A549 (cell line): Measurements from ENCODE around the gene DAD1. TPM values are rescaled to one million over a fixed set of nuclear protein-coding genes. Genes with fewer than 3 reads are reported as not detected.

Experiments
- ATAC-seq, 2 experiments: fragments of 200-7000 bp in 1 of 2; fragments of >200 bp in 1 of 2; cut with Nextera tagmentation in 1 of 2; cut with Tn5 transposase in 1 of 2; 3 replicates each; pipeline versions ENCODE4 v1.8.0 to v1.9.1; 2018 to 2020; ENCODE audit warnings: mild to moderate bottlenecking in 1 of 2, moderate library complexity in 1 of 2
- CTCF ChIA-PET: fragments of 300-600 bp; sonication (Branson Sonifier 250); formaldehyde crosslinking; extraction: SDS; loops from one replicate; lab custom pipeline; 2021; ENCODE audit warnings: antibody characterized with exemption, inconsistent platforms; lab: Yijun Ruan, JAX
- POLR2A ChIA-PET: fragments of 350-600 bp; formaldehyde crosslinking; extraction: SDS; loops from one replicate; lab custom pipeline; 2021; ENCODE audit warnings: antibody characterized with exemption, inconsistent platforms; lab: Yijun Ruan, JAX
- DNase-seq, 2 experiments: peaks; one replicate each; pipeline versions ENCODE4 v3.0.0 to v3.0.0-alpha.2; 2011 to 2016; ENCODE audit warnings: low read depth in 1 of 2, low spot score in 1 of 2
- FAIRE-seq: peaks from 2 replicates; lab custom pipeline; 2011; peaks lifted over from hg19 to GRCh38; lab: Jason Lieb, UNC
- H3K27ac ChIP-seq, 2 experiments: fragments of >200 bp; sonication (Bioruptor Twin); formaldehyde crosslinking; 3 replicates each; pipeline ENCODE4 v1.5.1; 2016 to 2017
- H3K4me1 ChIP-seq: fragments of >200 bp; sonication (Bioruptor Twin); formaldehyde crosslinking; 3 replicates; pipeline ENCODE4 v1.6.1; 2016
- H3K4me2 ChIP-seq: fragments of >200 bp; sonication (Bioruptor Twin); formaldehyde crosslinking; 3 replicates; pipeline ENCODE4 v1.6.1; 2016
- H3K4me3 ChIP-seq: fragments of >200 bp; sonication (Bioruptor Twin); formaldehyde crosslinking; 3 replicates; pipeline ENCODE4 v1.5.1; 2016
- H3K9me3 ChIP-seq: fragments of >200 bp; sonication (Bioruptor Twin); formaldehyde crosslinking; 3 replicates; pipeline ENCODE4 v1.6.1; 2016
- CEBPB ChIP-seq, 2 experiments: fragments of >200 bp in 1 of 2; sonication (Bioruptor Twin) in 1 of 2; formaldehyde crosslinking in 1 of 2; IDR thresholded peaks; 2 replicates each; pipeline ENCODE4 v1.6.1; 2012 to 2016
- CHD4 ChIP-seq: fragments of 200-600 bp; sonication (generic); IDR thresholded peaks from 2 replicates; pipeline ENCODE4 v1.6.1; 2016; ENCODE audit warnings: antibody characterized with exemption, mild to moderate bottlenecking, borderline replicate concordance
- EHF ChIP-seq: fragments of 250-450 bp; sonication (Bioruptor Pico); IDR thresholded peaks from 2 replicates; pipeline ENCODE4 v1.5.0; 2020; ENCODE audit warnings: mild to moderate bottlenecking
- EP300 ChIP-seq, 2 experiments: fragments of >200 bp; sonication (Bioruptor Twin); formaldehyde crosslinking; IDR thresholded peaks; 2 replicates in 1 of 2; 3 replicates in 1 of 2; pipeline ENCODE4 v1.6.1; 2016 to 2017
- FOSB ChIP-seq: fragments of 250-450 bp; sonication (Bioruptor Pico); IDR thresholded peaks from 2 replicates; pipeline ENCODE4 v1.5.0; 2020; ENCODE audit warnings: mild to moderate bottlenecking, moderate library complexity
- FOSL2 ChIP-seq, 2 experiments: fragments of 450-650 bp in 1 of 2; fragments of >200 bp in 1 of 2; sonication (Bioruptor Twin) in 1 of 2; formaldehyde crosslinking; IDR thresholded peaks; 2 replicates each; pipeline versions ENCODE4 v1.5.0 to v1.6.1; 2016 to 2020; ENCODE audit warnings: mild to moderate bottlenecking in 1 of 2, moderate library complexity in 1 of 2
- HDAC2 ChIP-seq: fragments of 200-600 bp; sonication (generic); IDR thresholded peaks from 2 replicates; pipeline ENCODE4 v1.6.1; 2016
- HEYL ChIP-seq: fragments of 250-450 bp; sonication (Bioruptor Pico); IDR thresholded peaks from 2 replicates; pipeline ENCODE4 v1.8.0; 2021; ENCODE audit warnings: mild to moderate bottlenecking, moderate library complexity
- HOXA7 ChIP-seq: fragments of 250-450 bp; sonication (Bioruptor Pico); IDR thresholded peaks from 2 replicates; pipeline ENCODE4 v1.5.0; 2020; ENCODE audit warnings: mild to moderate bottlenecking, moderate library complexity
- HOXB13 ChIP-seq: fragments of 250-450 bp; sonication (Bioruptor Pico); IDR thresholded peaks from 2 replicates; pipeline ENCODE4 v1.5.0; 2020; ENCODE audit warnings: low read depth, mild to moderate bottlenecking, moderate library complexity
- JUN ChIP-seq, 2 experiments: fragments of >200 bp; sonication (Bioruptor Twin); formaldehyde crosslinking; IDR thresholded peaks; 2 replicates in 1 of 2; 3 replicates in 1 of 2; pipeline ENCODE4 v1.6.1; 2016 to 2017
- JUNB ChIP-seq: fragments of >200 bp; sonication (Bioruptor Twin); formaldehyde crosslinking; IDR thresholded peaks from 2 replicates; pipeline ENCODE4 v1.6.1; 2016
- MAFK ChIP-seq: fragments of 450-650 bp; IDR thresholded peaks from 2 replicates; pipeline ENCODE4 v1.6.1; 2014; ENCODE audit not compliant: partially characterized antibody
- MYC ChIP-seq: IDR thresholded peaks from 2 replicates; pipeline ENCODE4 v1.6.1; 2012; ENCODE audit warnings: mild to moderate bottlenecking, inconsistent platforms, low read length, improper control_type of control experiment, borderline replicate concordance
- NFE2L2 ChIP-seq: fragments of 150-350 bp; conservative IDR thresholded peaks from 2 replicates; pipeline ENCODE4 v1.6.1; 2014; ENCODE audit warnings: low read length
- NPAS2 ChIP-seq: fragments of 250-450 bp; sonication (Bioruptor Pico); IDR thresholded peaks from 2 replicates; pipeline ENCODE4 v1.8.0; 2022; ENCODE audit warnings: mild to moderate bottlenecking, moderate library complexity, borderline replicate concordance
- NR3C1 ChIP-seq: fragments of >200 bp; sonication (Bioruptor Twin); formaldehyde crosslinking; IDR thresholded peaks from 3 replicates; pipeline ENCODE4 v1.6.1; 2017
- POLR2A ChIP-seq: IDR thresholded peaks from 2 replicates; pipeline ENCODE4 v1.6.1; 2012; ENCODE audit warnings: mild to moderate bottlenecking, low read length
- RAD21 ChIP-seq, 2 experiments: fragments of >200 bp in 1 of 2; sonication (Bioruptor Twin) in 1 of 2; formaldehyde crosslinking in 1 of 2; IDR thresholded peaks in 1 of 2; conservative IDR thresholded peaks in 1 of 2; 2 replicates in 1 of 2; 3 replicates in 1 of 2; pipeline ENCODE4 v1.6.1; 2012 to 2018; ENCODE audit warnings: inconsistent platforms in 1 of 2
- RCOR1 ChIP-seq: fragments of 150-350 bp; IDR thresholded peaks from 2 replicates; pipeline ENCODE4 v1.6.1; 2014; ENCODE audit warnings: antibody characterized with exemption, low read length, low read depth
- SMC3 ChIP-seq: fragments of >200 bp; sonication (Bioruptor Twin); formaldehyde crosslinking; IDR thresholded peaks from 3 replicates; pipeline ENCODE4 v1.6.1; 2018; ENCODE audit warnings: inconsistent platforms
- SREBF2 ChIP-seq: fragments of 450-650 bp; IDR thresholded peaks from 2 replicates; pipeline ENCODE4 v1.6.1; 2014; ENCODE audit warnings: mild to moderate bottlenecking, moderate library complexity
- TFCP2L1 ChIP-seq: fragments of 250-450 bp; sonication (Bioruptor Pico); IDR thresholded peaks from 2 replicates; pipeline ENCODE4 v1.5.0; 2021; ENCODE audit warnings: mild to moderate bottlenecking
- TP53 ChIP-seq: fragments of 250-450 bp; sonication (Bioruptor Pico); IDR thresholded peaks from 2 replicates; pipeline ENCODE4 v1.5.0; 2021; ENCODE audit warnings: mild to moderate bottlenecking, moderate library complexity
- ZFP36 ChIP-seq: fragments of 450-650 bp; IDR thresholded peaks from 2 replicates; pipeline ENCODE4 v1.6.1; 2014; ENCODE audit warnings: borderline replicate concordance; ENCODE audit not compliant: partially characterized antibody
- WGBS: methylation state at CpG from one replicate; pipeline ENCODE4 v1.1.6; 2017; ENCODE audit errors: missing lambda C conversion rate; 5-methylcytosine and 5-hydroxymethylcytosine counted together
- polyA plus RNA-seq, 4 experiments: library from polyadenylated mRNA; depleted of rRNA in 3 of 4; stranded (reverse); fragments of >200 nt; fragmentation: RNase III in 1 of 4; extraction: RNeasy Plus Mini Kit Qiagen cat#74134 plus additional on column Dnase treatment in 1 of 4; gene quantifications; 2 replicates in 3 of 4; 3 replicates in 1 of 4; pipeline ENCODE4 v1.2.3, GENCODE V29; 2011 to 2017
- TF ChIP-seq, protein P1 (sequence below): fragments of 250-450 bp; sonication (Bioruptor Pico); IDR thresholded peaks from 2 replicates; pipeline ENCODE4 v1.5.0; 2020; ENCODE audit warnings: low read depth, mild to moderate bottlenecking, moderate library complexity
- TF ChIP-seq, protein P2 (sequence below): fragments of 150-350 bp; IDR thresholded peaks from 2 replicates; pipeline ENCODE4 v1.6.1; 2014; ENCODE audit warnings: low read depth, mild to moderate bottlenecking, low read length
- TF ChIP-seq, protein P3 (sequence below): fragments of >200 bp; sonication (Bioruptor Twin); formaldehyde crosslinking; IDR thresholded peaks from 2 replicates; pipeline ENCODE4 v1.6.1; 2016
- TF ChIP-seq, protein P4 (sequence below): IDR thresholded peaks from 2 replicates; pipeline ENCODE4 v1.6.1; 2012
- TF ChIP-seq, protein P5 (sequence below): IDR thresholded peaks from 2 replicates; pipeline ENCODE4 v1.6.1; 2012

Gene DAD1
- polyA plus RNA-seq, 2 of the 4 experiments (the other 2 are of a cell fraction) = 317 to 474 TPM

DNA sequence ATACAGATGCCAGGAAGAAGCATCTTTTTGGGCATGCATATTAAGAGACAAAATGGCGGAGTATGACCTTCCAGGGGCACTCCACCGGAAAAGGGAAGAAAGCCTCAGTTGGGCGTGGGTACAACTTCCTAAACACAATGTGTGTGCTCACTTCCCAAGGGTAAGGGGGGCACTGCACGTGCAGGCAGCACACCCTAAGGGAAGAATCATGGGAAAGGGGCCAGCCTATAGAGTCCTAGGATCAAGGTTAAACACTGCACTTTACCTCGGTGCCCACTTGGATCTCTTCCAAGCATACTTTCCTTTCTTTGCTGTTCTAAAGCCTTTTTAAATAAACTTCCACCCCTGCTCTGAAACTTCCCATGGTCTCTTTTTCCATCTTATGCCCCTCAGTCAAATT lies 40.3 kb upstream of the DAD1 start:
- WGBS = 67% methylated on average over 5 of the region's 5 CpGs
- TF ChIP-seq HEYL = no peak
- TF ChIP-seq HOXA7 (CRISPR knock-in tag) = no peak
- TF ChIP-seq, protein P1, sequence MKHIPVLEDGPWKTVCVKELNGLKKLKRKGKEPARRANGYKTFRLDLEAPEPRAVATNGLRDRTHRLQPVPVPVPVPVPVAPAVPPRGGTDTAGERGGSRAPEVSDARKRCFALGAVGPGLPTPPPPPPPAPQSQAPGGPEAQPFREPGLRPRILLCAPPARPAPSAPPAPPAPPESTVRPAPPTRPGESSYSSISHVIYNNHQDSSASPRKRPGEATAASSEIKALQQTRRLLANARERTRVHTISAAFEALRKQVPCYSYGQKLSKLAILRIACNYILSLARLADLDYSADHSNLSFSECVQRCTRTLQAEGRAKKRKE (CRISPR knock-in tag) = no peak
- no peak for TF ChIP-seq TFCP2L1 (CRISPR knock-in tag)
- no peak for TF ChIP-seq CHD4
- TF ChIP-seq, protein P2, sequence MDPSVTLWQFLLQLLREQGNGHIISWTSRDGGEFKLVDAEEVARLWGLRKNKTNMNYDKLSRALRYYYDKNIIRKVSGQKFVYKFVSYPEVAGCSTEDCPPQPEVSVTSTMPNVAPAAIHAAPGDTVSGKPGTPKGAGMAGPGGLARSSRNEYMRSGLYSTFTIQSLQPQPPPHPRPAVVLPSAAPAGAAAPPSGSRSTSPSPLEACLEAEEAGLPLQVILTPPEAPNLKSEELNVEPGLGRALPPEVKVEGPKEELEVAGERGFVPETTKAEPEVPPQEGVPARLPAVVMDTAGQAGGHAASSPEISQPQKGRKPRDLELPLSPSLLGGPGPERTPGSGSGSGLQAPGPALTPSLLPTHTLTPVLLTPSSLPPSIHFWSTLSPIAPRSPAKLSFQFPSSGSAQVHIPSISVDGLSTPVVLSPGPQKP = no peak
- TF ChIP-seq TP53 (CRISPR knock-in tag) = no peak
- TF ChIP-seq FOSL2 (IDR thresholded peaks at IDR 0.05) = no peak
- TF ChIP-seq FOSL2 (CRISPR knock-in tag; IDR thresholded peaks at IDR 0.05) = no peak
- TF ChIP-seq CEBPB (IDR thresholded peaks at IDR 0.05) = no peak
- no peak for TF ChIP-seq HOXB13 (CRISPR knock-in tag)
- TF ChIP-seq MYC = no peak
- TF ChIP-seq SMC3 = no peak
- TF ChIP-seq EP300 (IDR thresholded peaks at IDR 0.05) = no peak
- TF ChIP-seq SREBF2 = no peak

DNA sequence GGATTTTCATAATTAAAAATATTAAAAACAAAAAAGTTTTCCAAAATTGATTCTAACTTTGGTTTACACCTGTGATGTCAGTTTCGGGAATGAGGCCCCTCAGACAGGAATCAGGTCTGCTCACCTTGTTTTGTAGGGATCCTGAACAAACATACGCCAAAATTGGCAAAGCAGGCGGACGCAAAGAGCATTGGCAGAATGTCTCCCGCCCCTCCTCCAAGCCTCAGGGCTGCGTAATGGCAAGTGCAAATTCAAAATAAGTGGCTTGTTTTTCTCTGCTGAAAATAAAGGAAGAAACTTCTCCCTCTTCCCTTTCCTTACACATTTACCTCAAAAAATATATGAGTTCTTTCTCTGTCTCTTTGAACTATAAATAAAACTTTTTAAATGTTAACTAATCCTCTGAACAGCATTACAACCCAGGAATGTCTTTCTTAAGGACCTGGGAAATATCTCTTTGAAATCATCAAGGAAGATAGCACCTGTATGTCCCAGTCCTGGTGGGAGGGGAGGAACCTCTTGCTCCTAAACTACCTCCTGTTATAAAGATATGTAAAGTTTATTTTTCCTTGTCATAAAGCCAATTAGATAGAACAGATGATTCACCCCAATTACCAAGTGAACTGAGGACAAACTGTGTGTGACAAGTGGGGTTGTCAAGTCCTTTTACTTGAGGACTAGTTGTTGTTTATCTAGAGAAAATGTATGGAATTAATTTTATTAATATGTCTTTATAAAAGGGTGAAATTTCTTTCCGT lies 38.7 kb upstream of the DAD1 start:
- WGBS = 84% methylated on average over 7 of the region's 7 CpGs
- H3K9me3 ChIP-seq = no peaks in the 10 kb centered on the region
- H3K27ac ChIP-seq = no peak overlapping the region
- POLR2A ChIA-PET = no interaction called here
- H3K4me3 ChIP-seq = no peak overlapping the region
- no peak for TF ChIP-seq POLR2A
- TF ChIP-seq NR3C1 = no peak
- TF ChIP-seq JUN (IDR thresholded peaks at IDR 0.05) = no peak
- TF ChIP-seq JUNB = no peak
- TF ChIP-seq, protein P3, sequence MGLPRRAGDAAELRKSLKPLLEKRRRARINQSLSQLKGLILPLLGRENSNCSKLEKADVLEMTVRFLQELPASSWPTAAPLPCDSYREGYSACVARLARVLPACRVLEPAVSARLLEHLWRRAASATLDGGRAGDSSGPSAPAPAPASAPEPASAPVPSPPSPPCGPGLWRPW = no peak
- TF ChIP-seq, protein P4, sequence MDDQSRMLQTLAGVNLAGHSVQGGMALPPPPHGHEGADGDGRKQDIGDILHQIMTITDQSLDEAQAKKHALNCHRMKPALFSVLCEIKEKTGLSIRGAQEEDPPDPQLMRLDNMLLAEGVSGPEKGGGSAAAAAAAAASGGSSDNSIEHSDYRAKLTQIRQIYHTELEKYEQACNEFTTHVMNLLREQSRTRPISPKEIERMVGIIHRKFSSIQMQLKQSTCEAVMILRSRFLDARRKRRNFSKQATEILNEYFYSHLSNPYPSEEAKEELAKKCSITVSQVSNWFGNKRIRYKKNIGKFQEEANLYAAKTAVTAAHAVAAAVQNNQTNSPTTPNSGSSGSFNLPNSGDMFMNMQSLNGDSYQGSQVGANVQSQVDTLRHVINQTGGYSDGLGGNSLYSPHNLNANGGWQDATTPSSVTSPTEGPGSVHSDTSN = no peak
- no peak for TF ChIP-seq FOSB
- TF ChIP-seq NFE2L2 = no peak
- TF ChIP-seq HOXB13 (CRISPR knock-in tag) = no peak
- TF ChIP-seq EHF (CRISPR knock-in tag) = no peak
- no peak for TF ChIP-seq CEBPB (IDR thresholded peaks at IDR 0.05)
- TF ChIP-seq TP53 (CRISPR knock-in tag) = no peak
- TF ChIP-seq MAFK = no peak
- TF ChIP-seq RCOR1 = no peak
- no peak for TF ChIP-seq NPAS2 (CRISPR knock-in tag)
- TF ChIP-seq HDAC2 = no peak
- no peak for TF ChIP-seq ZFP36
- no peak for TF ChIP-seq CHD4
- TF ChIP-seq, protein P5, sequence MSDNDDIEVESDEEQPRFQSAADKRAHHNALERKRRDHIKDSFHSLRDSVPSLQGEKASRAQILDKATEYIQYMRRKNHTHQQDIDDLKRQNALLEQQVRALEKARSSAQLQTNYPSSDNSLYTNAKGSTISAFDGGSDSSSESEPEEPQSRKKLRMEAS = no peak
- no peak for TF ChIP-seq RAD21 (conservative IDR thresholded peaks at IDR 0.05 in 1 of 2, IDR thresholded peaks at IDR 0.05 in 1 of 2)
- no peak overlapping the region for H3K4me2 ChIP-seq
- FAIRE-seq (no peak), DNase-seq (no peak), ATAC-seq (no peak)
- CTCF ChIA-PET = interaction anchor here (1.3 to 1.4 kb wide), 2 partner anchors 29 to 194 kb away, joined by 3 read pairs; no protein-coding TSS in a partner anchor
- no peaks in the 10 kb centered on the region for H3K4me1 ChIP-seq

More for the DNA sequence above, 40.3 kb upstream of the DAD1 start:
- H3K9me3 ChIP-seq = no peaks in the 10 kb centered on the region
- no peak overlapping the region for H3K4me2 ChIP-seq
- H3K27ac ChIP-seq = no peak overlapping the region
- POLR2A ChIA-PET = no interaction called here
- DNase-seq = no peak
- FAIRE-seq = no peak
- H3K4me1 ChIP-seq = no peaks in the 10 kb centered on the region
- ATAC-seq = no peak
- no peak overlapping the region for H3K4me3 ChIP-seq
- CTCF ChIA-PET = interaction anchor here (0.7 to 1.7 kb wide), 5 partner anchors 9 to 192 kb away, joined by 3 to 5 read pairs (median 3); partner anchors contain the start of gene OR6J1
